GM12878 (cell line): ENCODE results near the gene DNAH11. TPM values are rescaled to one million over a fixed set of nuclear protein-coding genes. Genes with fewer than 3 reads are reported as not detected.

Source experiments
- ATAC-seq: fragments of 200-7000 bp; cut with Tn5 transposase; 3 replicates; pipeline ENCODE4 v1.9.1; 2020; ENCODE audit warnings: mild to moderate bottlenecking, moderate library complexity
- BruUV-seq: library from RNA; stranded (reverse); fragments of 400-500 nt; replicated peaks from 2 replicates; lab custom pipeline; 2021; lab: Mats Ljungman, UMichigan
- CTCF ChIA-PET: fragments of 300-600 bp; sonication (Branson Sonifier 250); formaldehyde crosslinking; extraction: SDS; loops from one replicate; lab custom pipeline; 2021; ENCODE audit warnings: inconsistent platforms; lab: Yijun Ruan, JAX
- POLR2A ChIA-PET: fragments of 350-600 bp; formaldehyde crosslinking; extraction: SDS; loops from one replicate; lab custom pipeline; 2021; ENCODE audit warnings: inconsistent platforms; lab: Charles Lee
- RAD21 ChIA-PET: fragments of 300-600 bp; sonication (Branson Sonifier 250); formaldehyde crosslinking; loops from one replicate; lab custom pipeline; 2023; ENCODE audit warnings: antibody characterized with exemption; ENCODE audit not compliant: unreplicated experiment; lab: Charles Lee
- SMC1A ChIA-PET: fragments of 300-600 bp; sonication (Branson Sonifier 250); formaldehyde crosslinking; loops from one replicate; lab custom pipeline; 2023; ENCODE audit not compliant: unreplicated experiment, uncharacterized antibody; lab: Charles Lee
- DNase-seq: peaks from one replicate; pipeline ENCODE4 v3.0.0-alpha.2; 2011; ENCODE audit warnings: low read depth, low spot score
- FAIRE-seq: peaks from 3 replicates; lab custom pipeline; 2011; peaks lifted over from hg19 to GRCh38; lab: Jason Lieb, UNC
- H2AFZ ChIP-seq: 2 replicates; pipeline ENCODE4 v1.6.0; 2011; ENCODE audit warnings: low read depth, low read length, control low read depth; ENCODE audit not compliant: control insufficient read depth
- H3K27ac ChIP-seq: 2 replicates; pipeline ENCODE4 v1.5.1; 2011; ENCODE audit warnings: control low read depth; ENCODE audit not compliant: control insufficient read depth, insufficient read depth
- H3K27me3 ChIP-seq, 2 experiments: replicated peaks in 1 of 2; 2 replicates each; pipeline versions ENCODE4 v1.6.0 to v1.6.1; 2011; ENCODE audit warnings: low read length in 1 of 2; ENCODE audit not compliant: control insufficient read depth in 2 of 2, insufficient read depth in 2 of 2
- H3K36me3 ChIP-seq, 2 experiments: 2 replicates each; pipeline ENCODE4 v1.5.1; 2011; ENCODE audit warnings: low read length in 1 of 2; ENCODE audit not compliant: control insufficient read depth in 2 of 2, insufficient read depth in 2 of 2
- H3K4me1 ChIP-seq: 2 replicates; pipeline ENCODE4 v1.6.1; 2011; ENCODE audit warnings: mild to moderate bottlenecking, low read length, moderate library complexity, mixed read lengths; ENCODE audit not compliant: control insufficient read depth, insufficient read depth
- H3K4me2 ChIP-seq: 2 replicates; pipeline ENCODE4 v1.6.0; 2011; ENCODE audit warnings: control low read depth; ENCODE audit not compliant: control insufficient read depth, insufficient read depth
- H3K4me3 ChIP-seq: fragments of 200-600 bp; sonication (generic); 2 replicates; pipeline ENCODE4 v1.5.1; 2016
- H3K79me2 ChIP-seq: 2 replicates; pipeline ENCODE4 v1.6.0; 2011; ENCODE audit warnings: low read length; ENCODE audit not compliant: control insufficient read depth, insufficient read depth
- H3K9ac ChIP-seq: 2 replicates; pipeline ENCODE4 v1.8.0; 2011; ENCODE audit warnings: low read length, control low read depth, mixed read lengths; ENCODE audit not compliant: control insufficient read depth, insufficient read depth
- H3K9me3 ChIP-seq: replicated peaks from 3 replicates; pipeline ENCODE4 v1.5.1; 2011; ENCODE audit warnings: mild to moderate bottlenecking, low read length; ENCODE audit not compliant: control insufficient read depth, insufficient read depth
- H4K20me1 ChIP-seq: 2 replicates; pipeline ENCODE4 v1.6.0; 2011; ENCODE audit not compliant: control insufficient read depth, insufficient read depth
- CBX5 ChIP-seq: sonication (generic); IDR thresholded peaks from 2 replicates; pipeline ENCODE4 v1.6.1; 2016; ENCODE audit warnings: low read depth, moderate library complexity, mild to moderate bottlenecking, inconsistent platforms
- CREM ChIP-seq: IDR thresholded peaks from 2 replicates; pipeline ENCODE4 v1.6.1; 2014; ENCODE audit warnings: antibody characterized with exemption, low read depth
- DPF2 ChIP-seq: fragments of 450-650 bp; IDR thresholded peaks from 2 replicates; pipeline ENCODE4 v1.6.1; 2017; ENCODE audit warnings: mild to moderate bottlenecking
- EZH2 ChIP-seq: IDR thresholded peaks from 2 replicates; pipeline ENCODE4 v1.6.1; 2012; ENCODE audit warnings: low read depth, mild to moderate bottlenecking, control low read depth, inconsistent platforms, low read length, borderline replicate concordance; ENCODE audit not compliant: control insufficient read depth
- HCFC1 ChIP-seq: fragments of 150-350 bp; IDR thresholded peaks from 2 replicates; pipeline ENCODE4 v1.6.1; 2014; ENCODE audit warnings: low read length
- IRF5 ChIP-seq: fragments of 450-650 bp; IDR thresholded peaks from 2 replicates; pipeline ENCODE4 v1.6.1; 2017; ENCODE audit warnings: borderline replicate concordance
- NFIC ChIP-seq: IDR thresholded peaks from 2 replicates; pipeline ENCODE4 v1.6.1; 2012; ENCODE audit warnings: low read depth, mild to moderate bottlenecking, inconsistent platforms, low read length, moderate library complexity
- NR2C1 ChIP-seq: fragments of 450-650 bp; IDR thresholded peaks from 2 replicates; pipeline ENCODE4 v1.6.1; 2017; ENCODE audit warnings: antibody characterized with exemption, mild to moderate bottlenecking, moderate library complexity
- NR2C2 ChIP-seq: IDR thresholded peaks from 2 replicates; pipeline ENCODE4 v1.6.1; 2011; ENCODE audit warnings: borderline replicate concordance, low read depth; ENCODE audit not compliant: control insufficient read depth, insufficient read length
- POLR2A ChIP-seq: IDR thresholded peaks from 2 replicates; pipeline ENCODE4 v1.6.1; 2011; ENCODE audit warnings: low read depth, mild to moderate bottlenecking, low read length
- POU2F2 ChIP-seq: IDR thresholded peaks from 3 replicates; pipeline ENCODE4 v1.6.1; 2011; ENCODE audit warnings: low read depth, mild to moderate bottlenecking, low read length, borderline replicate concordance
- RAD51 ChIP-seq: fragments of 450-650 bp; IDR thresholded peaks from 2 replicates; pipeline ENCODE4 v1.6.1; 2016; ENCODE audit warnings: moderate library complexity, mild to moderate bottlenecking, inconsistent platforms
- SMC3 ChIP-seq: IDR thresholded peaks from 2 replicates; pipeline ENCODE4 v1.6.1; 2011; ENCODE audit warnings: low read length, improper control_type of control experiment, borderline replicate concordance
- TAF1 ChIP-seq: IDR thresholded peaks from 2 replicates; pipeline ENCODE4 v1.6.1; 2011; ENCODE audit warnings: mild to moderate bottlenecking, low read depth, low read length, borderline replicate concordance
- TARDBP ChIP-seq: IDR thresholded peaks from 2 replicates; pipeline ENCODE4 v1.6.1; 2016; ENCODE audit warnings: borderline replicate concordance
- ZNF217 ChIP-seq: fragments of 450-650 bp; IDR thresholded peaks from 2 replicates; pipeline ENCODE4 v1.6.1; 2017; ENCODE audit warnings: antibody characterized with exemption, mild to moderate bottlenecking
- in situ Hi-C: fragments of 300-500 bp; cut with MboI; formaldehyde crosslinking; loops from 9 replicates; pipeline ENCODE4 v1.14.3; 2018; ENCODE audit warnings: mixed read lengths
- intact Hi-C: fragments of 100-400 bp; cut with micrococcal nuclease; formaldehyde crosslinking; loops from one replicate; pipeline ENCODE4 v1.14.2; 2022; ENCODE audit not compliant: unreplicated experiment
- polyA plus RNA-seq, 11 experiments: library from polyadenylated mRNA; depleted of rRNA in 4 of 11; unstranded in 6 of 11; stranded (reverse) in 5 of 11; fragments of >200 nt; fragmentation: Nextera tagmentation in 4 of 11; fragmentation: Illumina TruSeq in 1 of 11; extraction: Ambion mirVana in 4 of 11; extraction: Trizol in 1 of 11; gene quantifications; 1 replicate in 1 of 11; 2 replicates in 10 of 11; pipeline versions ENCODE4 v1.2.1 to v1.2.3, GENCODE V29; 2011 to 2016; ENCODE audit warnings: inconsistent platforms in 2 of 11, missing spikeins in 2 of 11, low read depth in 1 of 11
- total RNA-seq, 4 experiments: library from RNA; depleted of rRNA in 3 of 4; stranded (reverse); fragments of >200 nt in 3 of 4; fragmentation: Illumina TruSeq in 1 of 4; extraction: Trizol in 1 of 4; gene quantifications; 2 replicates each; pipeline versions ENCODE4 v1.2.1 to v1.2.3, GENCODE V29; 2013 to 2021
- TF ChIP-seq, protein P1 (sequence below): fragments of 450-650 bp; IDR thresholded peaks from 2 replicates; pipeline ENCODE4 v1.6.1; 2014; ENCODE audit warnings: mild to moderate bottlenecking
- TF ChIP-seq, protein P2 (sequence below): fragments of 450-650 bp; IDR thresholded peaks from 2 replicates; pipeline ENCODE4 v1.6.1; 2017; ENCODE audit warnings: low read depth, mild to moderate bottlenecking, moderate library complexity

The DNAH11 gene
- total and polyA plus RNA-seq, 10 of the 15 experiments (the other 5 are each of a cell fraction or from before 2014, with no cell fraction given): 0.03 to 0.56 (median 0.10) TPM

GRCh38 chr7:21934808-21935207 is 392.0 kb downstream of the DNAH11 start:
- no peak overlapping the region for H2AFZ ChIP-seq
- H4K20me1 ChIP-seq: no peaks in the 10 kb centered on the region
- no peak for TF ChIP-seq SMC3
- no peak for TF ChIP-seq IRF5
- no peak for TF ChIP-seq ZNF217
- no peak for TF ChIP-seq NR2C1
- no peak for TF ChIP-seq TAF1
- TF ChIP-seq CBX5: no peak
- TF ChIP-seq NR2C2: no peak
- no peak for TF ChIP-seq NFIC
- TF ChIP-seq DPF2: no peak
- no peak for TF ChIP-seq EZH2
- TF ChIP-seq POLR2A: no peak
- TF ChIP-seq, protein P1, sequence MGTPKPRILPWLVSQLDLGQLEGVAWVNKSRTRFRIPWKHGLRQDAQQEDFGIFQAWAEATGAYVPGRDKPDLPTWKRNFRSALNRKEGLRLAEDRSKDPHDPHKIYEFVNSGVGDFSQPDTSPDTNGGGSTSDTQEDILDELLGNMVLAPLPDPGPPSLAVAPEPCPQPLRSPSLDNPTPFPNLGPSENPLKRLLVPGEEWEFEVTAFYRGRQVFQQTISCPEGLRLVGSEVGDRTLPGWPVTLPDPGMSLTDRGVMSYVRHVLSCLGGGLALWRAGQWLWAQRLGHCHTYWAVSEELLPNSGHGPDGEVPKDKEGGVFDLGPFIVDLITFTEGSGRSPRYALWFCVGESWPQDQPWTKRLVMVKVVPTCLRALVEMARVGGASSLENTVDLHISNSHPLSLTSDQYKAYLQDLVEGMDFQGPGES: no peak
- TF ChIP-seq, protein P2, sequence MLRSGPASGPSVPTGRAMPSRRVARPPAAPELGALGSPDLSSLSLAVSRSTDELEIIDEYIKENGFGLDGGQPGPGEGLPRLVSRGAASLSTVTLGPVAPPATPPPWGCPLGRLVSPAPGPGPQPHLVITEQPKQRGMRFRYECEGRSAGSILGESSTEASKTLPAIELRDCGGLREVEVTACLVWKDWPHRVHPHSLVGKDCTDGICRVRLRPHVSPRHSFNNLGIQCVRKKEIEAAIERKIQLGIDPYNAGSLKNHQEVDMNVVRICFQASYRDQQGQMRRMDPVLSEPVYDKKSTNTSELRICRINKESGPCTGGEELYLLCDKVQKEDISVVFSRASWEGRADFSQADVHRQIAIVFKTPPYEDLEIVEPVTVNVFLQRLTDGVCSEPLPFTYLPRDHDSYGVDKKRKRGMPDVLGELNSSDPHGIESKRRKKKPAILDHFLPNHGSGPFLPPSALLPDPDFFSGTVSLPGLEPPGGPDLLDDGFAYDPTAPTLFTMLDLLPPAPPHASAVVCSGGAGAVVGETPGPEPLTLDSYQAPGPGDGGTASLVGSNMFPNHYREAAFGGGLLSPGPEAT: no peak
- no peak for TF ChIP-seq TARDBP
- no peak for TF ChIP-seq HCFC1
- no peak for TF ChIP-seq RAD51
- TF ChIP-seq POU2F2: no peak
- TF ChIP-seq CREM: no peak
- TF ChIP-seq, all 136 proteins: peak for 0
- BruUV-seq: no TSS peak
- H3K4me1 ChIP-seq: peaks cover 11% of the 10 kb centered on the region
- no peak for FAIRE-seq
- no peaks in the 10 kb centered on the region for H3K36me3 ChIP-seq
- no peak overlapping the region for H3K9ac ChIP-seq
- intact Hi-C loops (no loop called here), in situ Hi-C loops (loop anchor here (25.0 kb wide), 1 partner anchor 1698 kb away; no protein-coding TSS in a partner anchor)
- H3K4me2 ChIP-seq: no peak overlapping the region
- ATAC-seq: no peak
- POLR2A ChIA-PET: no interaction called here
- RAD21 ChIA-PET: no interaction called here
- DNase-seq: no peak
- SMC1A ChIA-PET: interaction anchor here (1.7 to 2.1 kb wide), 2 partner anchors 9 to 15 kb away, joined by 4 to 6 read pairs; no protein-coding TSS in a partner anchor
- peaks cover 2% of the 10 kb centered on the region; the same call in 2 of the 3 replicates for H3K9me3 ChIP-seq
- H3K27ac ChIP-seq: no peak overlapping the region
- H3K4me3 ChIP-seq: no peak overlapping the region
- CTCF ChIA-PET: interaction anchor here (1.7 kb wide), 1 partner anchor 10 kb away, joined by 3 read pairs; the partner anchor contains the start of gene CDCA7L
- peaks cover 9% of the 10 kb centered on the region for H3K79me2 ChIP-seq
- H3K27me3 ChIP-seq: no peaks in the 10 kb centered on the region
